ENCODE data around the gene FANCD2OS. TPM values are rescaled to one million over a fixed set of nuclear protein-coding genes. Genes with fewer than 3 reads are reported as not detected.
"Not testable (repeated sequence)": the region's sequence is repeated elsewhere in the genome, so short reads cannot be mapped to it uniquely, and the experiment has no call there.

FANCD2OS gene
- total RNA-seq, 4 donors from 2014 or later = not detected

GRCh38 chr3:10140996-10141546 lies 33.0 kb upstream of the FANCD2OS start:
- H3K27ac ChIP-seq = peak overlapping the region in 2 of 3 donors; percentile 87 to 89

GRCh38 chr3:10137178-10137577 lies 29.1 kb upstream of the FANCD2OS start:
- intact Hi-C loops (cut with DNase I) = no loop called here
- Histone ChIP-seq H3K27me3 (no peaks in the 10 kb centered on the region), H3K36me3 (no peaks in the 10 kb centered on the region), H3K4me3 (replicated peaks in 1 of 3) (no peak overlapping the region), H3K4me1 (no peaks in the 10 kb centered on the region), H3K27ac (no peak overlapping the region), H3K9me3 (no peaks in the 10 kb centered on the region)
- 90 to 97% methylated on average over 4 of the region's 4 CpGs for WGBS, 2 donors
- no peak for DNase-seq
- TF ChIP-seq CTCF (IDR thresholded peaks at IDR 0.05) (no peak), POLR2A (IDR thresholded peaks at IDR 0.05) (no peak)

More at GRCh38 chr3:10140996-10141546, 33.0 kb upstream of the FANCD2OS start:
- TF ChIP-seq POLR2A (IDR thresholded peaks at IDR 0.05) (no peak), CTCF (IDR thresholded peaks at IDR 0.05) (no peak)
- Histone ChIP-seq H3K4me3 (replicated peaks in 1 of 3) (peak overlapping the region in 1 of 3 donors; percentile 73), H3K36me3 (no peaks in the 10 kb centered on the region), H3K27me3 (no peaks in the 10 kb centered on the region), H3K9me3 (no peaks in the 10 kb centered on the region), H3K4me1 (peaks cover 13 to 19% of the 10 kb centered on the region in 2 donors)
- intact Hi-C loops (cut with DNase I) = loop anchor here (10.0 kb wide), 1 partner anchor 116 kb away; the partner anchor contains the start of gene FANCD2
- 87 to 89% methylated on average over 23 of the region's 23 CpGs for WGBS, 2 donors
- no peak for DNase-seq

- Histone ChIP-seq H3K9me3 (no peaks in the 10 kb centered on the region), H3K4me3 (replicated peaks in 1 of 3) (no peak overlapping the region), H3K27ac (no peak overlapping the region), H3K36me3 (no peaks in the 10 kb centered on the region), H3K27me3 (no peaks in the 10 kb centered on the region), H3K4me1 (no peaks in the 10 kb centered on the region)
- intact Hi-C loops (cut with DNase I) = no loop called here
- DNase-seq = no peak
- WGBS, 2 donors = 91 to 93% methylated on average over 15 to 17 of the region's 25 CpGs
- TF ChIP-seq CTCF (IDR thresholded peaks at IDR 0.05) (no peak), POLR2A (IDR thresholded peaks at IDR 0.05) (no peak)
Observed at GRCh38 chr3:10136426-10137005, 28.5 kb upstream of the FANCD2OS start.

- H3K4me3 ChIP-seq (replicated peaks in 1 of 3); H3K4me1 ChIP-seq; H3K36me3 ChIP-seq; H3K9me3 ChIP-seq; intact Hi-C loops (cut with DNase I); H3K27ac ChIP-seq; DNase-seq; H3K27me3 ChIP-seq: not testable (repeated sequence)
- 93 to 95% methylated on average over 9 of the region's 9 CpGs for WGBS, 2 donors
Observed at GRCh38 chr3:10135872-10136271, 27.8 kb upstream of the FANCD2OS start.

- H3K4me3 ChIP-seq (replicated peaks in 1 of 3) = no peak overlapping the region
- intact Hi-C loops (cut with DNase I) = no loop called here
- H3K36me3 ChIP-seq = peaks cover 10 to 19% of the 10 kb centered on the region in 2 donors
- H3K4me1 ChIP-seq = peaks cover 0 to 14% of the 10 kb centered on the region in 2 donors
- no peak overlapping the region for H3K27ac ChIP-seq
- 91 to 94% methylated on average over 4 of the region's 4 CpGs for WGBS, 2 donors
- no peak for DNase-seq
- H3K27me3 ChIP-seq = no peaks in the 10 kb centered on the region
- H3K9me3 ChIP-seq = no peaks in the 10 kb centered on the region
- no peak for TF ChIP-seq POLR2A (IDR thresholded peaks at IDR 0.05)
- no peak for TF ChIP-seq CTCF (IDR thresholded peaks at IDR 0.05)
Observed at GRCh38 chr3:10122724-10123123, 14.7 kb upstream of the FANCD2OS start.

All from thyroid gland (tissue), 4 donors.